ENCODE results near the gene TSSK2.
"Not testable (repeated sequence)": the region's sequence is repeated elsewhere in the genome, so short reads cannot be mapped to it uniquely, and the experiment has no call there.

TSSK2 gene

DNA sequence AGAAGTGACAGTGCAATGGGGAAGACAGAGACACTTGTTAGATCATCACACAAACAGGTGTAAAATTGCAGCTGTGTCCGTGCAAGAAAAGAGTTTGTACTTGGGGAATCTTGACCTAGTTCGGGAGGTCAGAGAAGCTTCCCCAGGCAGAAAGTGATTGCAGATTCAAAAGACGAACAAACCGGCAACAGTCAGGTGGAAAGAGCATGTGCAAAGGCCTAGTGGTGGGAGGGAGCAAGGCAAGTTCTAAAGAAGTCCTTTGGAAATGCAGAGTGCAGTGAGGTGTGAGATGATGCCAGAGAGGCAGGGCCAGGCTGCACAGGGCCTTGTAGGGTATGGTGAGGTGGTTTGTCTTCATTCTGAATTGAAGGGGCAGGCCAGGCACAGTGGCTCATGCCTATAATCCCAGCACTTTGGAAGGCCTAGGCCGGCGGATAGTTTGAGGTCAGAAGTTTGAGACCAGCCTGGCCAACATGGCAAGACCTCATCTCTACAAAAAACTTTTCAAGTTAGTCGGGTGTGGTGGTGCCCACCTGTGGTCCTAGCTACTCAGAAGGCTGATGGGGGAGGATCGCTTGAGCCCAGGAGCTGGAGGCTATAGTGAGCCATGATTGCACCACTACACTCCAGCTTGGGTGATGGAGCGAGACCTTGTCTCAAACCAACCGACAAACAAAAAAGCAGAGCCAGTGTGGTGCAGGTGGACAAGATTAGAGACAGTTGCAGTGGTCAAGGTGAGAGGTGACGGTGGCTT lies 15.3 kb downstream of the TSSK2 start:
- no peak for DNase-seq

DNA sequence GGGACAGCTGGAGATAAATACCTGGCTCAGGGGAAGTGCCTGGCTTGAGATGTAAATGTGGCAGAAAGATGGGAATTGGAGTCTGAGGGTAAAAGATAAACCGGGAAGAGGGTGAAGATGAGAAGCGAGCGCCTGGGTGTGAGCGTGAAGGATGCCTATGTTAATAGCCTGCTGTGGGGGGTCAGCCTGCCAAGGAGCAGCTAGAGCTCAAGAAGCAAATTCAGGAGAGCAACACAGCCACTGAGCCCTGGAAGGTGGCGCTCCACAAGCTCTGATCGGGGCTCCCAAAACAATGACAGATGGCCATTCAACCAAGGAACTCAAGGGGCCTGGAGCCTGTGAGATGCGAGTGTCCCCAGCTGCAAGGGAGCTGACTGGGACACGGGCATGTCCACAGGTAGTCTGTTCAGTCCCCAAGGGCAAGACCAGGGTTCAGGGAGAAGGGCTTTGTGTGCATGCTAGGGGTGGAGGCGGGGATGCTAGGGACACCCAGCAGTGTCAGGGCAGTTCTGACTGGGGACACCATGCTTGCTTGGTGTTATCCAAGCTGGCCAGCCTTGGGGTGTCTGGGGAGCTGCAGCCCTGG lies 16.2 kb downstream of the TSSK2 start:
- no peak for DNase-seq

DNA sequence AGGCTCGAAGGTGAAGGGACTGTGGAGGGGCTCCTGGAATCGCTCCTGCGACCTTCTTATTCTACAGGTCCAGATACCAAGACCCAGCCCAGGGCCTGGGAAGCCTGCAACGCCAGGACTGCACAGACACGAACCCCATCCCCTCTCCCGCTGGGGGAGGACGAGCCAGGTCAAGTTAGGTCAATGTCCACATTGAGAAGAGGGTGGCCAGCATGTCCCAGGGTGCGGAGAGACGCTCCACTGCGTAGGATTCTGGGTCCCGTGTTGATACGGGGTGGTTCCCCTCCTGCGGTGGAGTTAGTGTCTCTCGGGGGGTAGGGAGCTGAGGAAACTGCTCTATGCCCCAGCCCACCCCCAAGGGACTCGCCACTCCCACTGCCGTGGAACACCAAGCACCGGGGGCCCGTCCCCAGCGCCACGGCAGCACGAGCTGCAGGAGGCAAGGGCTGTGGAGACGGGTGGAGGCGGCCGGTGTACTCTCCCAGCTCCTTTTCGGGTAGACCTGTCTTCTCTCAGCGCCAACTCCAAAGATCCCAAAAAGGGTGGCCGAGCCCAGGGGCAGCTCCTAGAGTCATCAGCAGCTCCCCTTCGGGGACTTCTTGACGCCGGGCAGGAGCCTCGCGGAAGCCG lies 17.4 kb downstream of the TSSK2 start:
- no peak for DNase-seq

DNA sequence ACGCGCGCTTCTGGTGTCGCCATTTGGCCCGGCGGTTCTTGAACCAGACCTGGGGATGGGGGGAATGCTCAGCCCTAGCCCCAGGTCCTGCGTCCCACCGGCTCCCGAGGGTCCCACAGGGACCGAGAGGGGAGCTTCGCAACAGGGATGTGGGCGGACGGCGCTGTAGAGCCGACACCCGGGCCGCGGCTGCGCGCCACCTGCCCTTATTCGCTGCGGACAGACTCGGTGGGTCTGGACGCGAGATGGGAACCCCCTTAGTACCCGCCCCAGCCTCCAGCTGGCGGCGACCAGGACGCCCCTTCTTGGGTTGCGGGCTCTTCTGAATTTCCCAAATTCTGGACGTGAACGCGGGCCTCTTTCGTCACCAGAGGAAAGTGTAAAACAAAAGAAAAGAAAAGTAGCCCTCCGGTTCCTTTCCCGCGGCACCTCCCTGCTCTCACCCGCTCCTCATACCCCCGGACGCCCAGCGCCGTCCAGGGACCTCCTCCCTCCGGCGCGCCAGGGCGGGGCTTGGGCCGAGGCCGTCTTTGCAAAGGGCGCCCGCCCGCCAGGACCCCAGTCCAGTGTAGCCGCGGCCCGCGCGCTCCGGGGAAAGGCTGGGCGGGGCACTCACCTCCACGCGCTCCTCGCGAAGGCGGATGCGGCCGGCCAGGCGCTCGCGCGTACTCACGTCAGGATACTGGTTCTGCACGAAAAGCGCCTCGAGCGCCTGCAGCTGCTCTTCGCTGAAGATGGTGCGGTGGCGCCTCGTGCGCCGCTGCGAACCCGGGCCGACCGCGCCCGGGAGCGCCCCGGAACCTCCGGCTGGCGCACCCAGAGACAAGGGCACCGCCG lies 18.2 kb downstream of the TSSK2 start:
- DNase-seq = no peak

DNA sequence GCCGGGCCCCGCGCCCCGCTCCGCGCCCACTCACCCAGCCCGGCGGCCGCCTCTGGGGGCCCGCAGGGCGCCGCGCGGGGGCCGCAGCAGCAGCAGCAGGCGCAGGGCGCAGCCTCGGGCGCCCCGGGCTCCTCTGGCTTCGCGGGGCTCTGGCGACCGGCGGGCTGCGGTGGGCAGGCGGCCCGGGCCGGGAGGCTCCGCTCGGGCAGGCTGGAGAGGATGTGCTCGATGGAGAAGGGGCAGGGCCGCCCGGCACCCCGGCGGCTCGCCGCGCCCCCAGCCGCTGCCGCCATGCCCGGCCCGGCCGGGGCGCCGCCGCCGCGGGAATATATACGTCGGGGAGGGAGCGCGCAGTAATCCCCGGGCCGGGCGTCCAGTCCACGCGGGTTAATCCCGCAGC lies 18.9 kb downstream of the TSSK2 start, which contains the start of gene GSC2:
Gene GSC2 (minus strand): TSS at position 302 of the 400 bp plus-strand sequence. CDS start 9 bp downstream, at position 293.
- no peak for DNase-seq

DNA sequence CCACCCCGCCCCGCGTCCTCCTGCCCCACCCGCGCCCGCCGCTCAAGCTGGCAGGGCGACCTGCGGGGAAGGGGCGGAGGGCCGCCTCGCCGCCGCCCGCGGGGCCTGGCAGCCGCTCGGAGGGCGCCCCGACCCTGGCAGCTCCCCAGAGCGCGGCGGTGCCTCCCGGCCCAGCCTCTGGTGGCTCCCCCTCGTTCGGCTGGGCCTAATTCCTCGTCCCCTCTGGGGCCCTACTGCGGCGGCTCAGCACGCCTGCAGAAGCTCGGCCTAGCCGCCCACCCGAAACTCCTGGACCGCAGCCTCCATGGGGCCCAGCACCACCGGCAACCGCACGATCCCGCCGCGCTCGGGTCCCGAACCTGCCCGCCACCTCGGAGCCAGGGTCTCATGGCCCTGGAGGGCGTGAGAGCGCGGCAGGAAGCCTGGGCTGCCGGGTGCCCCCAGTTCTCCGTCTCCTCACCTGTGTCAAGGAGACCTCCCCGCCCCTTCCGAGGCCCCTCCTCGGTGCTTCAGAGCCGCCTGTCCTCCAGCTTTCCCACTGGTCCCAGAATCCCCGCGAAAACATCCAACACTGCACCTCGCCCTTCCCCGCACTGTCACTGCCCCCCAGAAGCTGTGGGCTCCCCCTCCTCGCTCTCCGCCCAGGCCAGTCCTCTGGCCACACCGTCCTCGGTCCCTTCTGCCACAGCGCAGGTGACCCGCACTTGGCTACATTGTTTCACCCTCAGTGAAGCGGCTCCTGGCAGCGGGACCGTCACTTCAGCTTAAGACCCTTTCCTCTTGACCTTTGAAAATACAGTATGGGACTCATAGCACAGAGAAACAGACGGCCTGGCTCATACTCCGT lies 19.6 kb downstream of the TSSK2 start:
- no peak for DNase-seq

DNA sequence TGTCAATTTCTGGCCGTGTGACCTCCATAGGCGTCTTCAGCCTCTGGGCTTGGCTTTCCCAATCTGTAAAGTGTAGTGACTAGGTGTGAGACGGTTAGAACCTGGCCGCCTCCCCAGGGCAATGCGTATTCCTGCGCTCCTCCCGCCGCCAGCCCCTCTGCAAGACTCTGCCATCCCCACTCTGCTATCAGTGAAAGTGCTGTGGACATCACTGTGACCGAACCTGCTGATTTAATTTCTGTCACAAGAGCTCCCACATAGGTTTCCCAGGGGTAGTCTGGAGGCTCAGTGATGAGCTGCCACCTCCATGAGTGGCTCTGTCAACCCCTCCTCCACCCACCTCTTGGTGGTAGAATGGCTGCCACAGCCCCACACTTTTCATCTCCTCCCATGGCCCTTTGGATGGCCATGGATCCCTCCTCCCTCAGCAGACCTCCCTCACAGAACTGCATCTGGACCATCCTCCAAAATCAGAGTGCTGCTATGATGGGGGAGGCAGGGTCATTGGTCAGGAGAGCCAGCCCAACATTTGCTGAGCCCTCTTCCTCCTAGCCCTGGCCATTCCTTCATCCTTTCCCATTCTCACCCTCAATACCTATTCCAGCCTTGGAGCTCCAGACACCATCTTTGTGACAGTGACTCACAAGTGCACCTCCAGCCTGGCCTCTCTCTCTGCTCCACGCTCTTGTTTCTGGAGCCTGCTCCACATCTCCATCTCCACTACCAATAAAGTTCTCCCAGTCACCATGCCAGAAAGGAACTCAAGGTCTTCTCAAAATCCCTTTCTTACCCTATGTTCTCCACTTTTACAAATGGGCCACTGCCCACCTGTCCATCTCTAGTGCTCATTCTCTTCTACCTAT lies 20.5 kb downstream of the TSSK2 start:
- DNase-seq = no peak

DNA sequence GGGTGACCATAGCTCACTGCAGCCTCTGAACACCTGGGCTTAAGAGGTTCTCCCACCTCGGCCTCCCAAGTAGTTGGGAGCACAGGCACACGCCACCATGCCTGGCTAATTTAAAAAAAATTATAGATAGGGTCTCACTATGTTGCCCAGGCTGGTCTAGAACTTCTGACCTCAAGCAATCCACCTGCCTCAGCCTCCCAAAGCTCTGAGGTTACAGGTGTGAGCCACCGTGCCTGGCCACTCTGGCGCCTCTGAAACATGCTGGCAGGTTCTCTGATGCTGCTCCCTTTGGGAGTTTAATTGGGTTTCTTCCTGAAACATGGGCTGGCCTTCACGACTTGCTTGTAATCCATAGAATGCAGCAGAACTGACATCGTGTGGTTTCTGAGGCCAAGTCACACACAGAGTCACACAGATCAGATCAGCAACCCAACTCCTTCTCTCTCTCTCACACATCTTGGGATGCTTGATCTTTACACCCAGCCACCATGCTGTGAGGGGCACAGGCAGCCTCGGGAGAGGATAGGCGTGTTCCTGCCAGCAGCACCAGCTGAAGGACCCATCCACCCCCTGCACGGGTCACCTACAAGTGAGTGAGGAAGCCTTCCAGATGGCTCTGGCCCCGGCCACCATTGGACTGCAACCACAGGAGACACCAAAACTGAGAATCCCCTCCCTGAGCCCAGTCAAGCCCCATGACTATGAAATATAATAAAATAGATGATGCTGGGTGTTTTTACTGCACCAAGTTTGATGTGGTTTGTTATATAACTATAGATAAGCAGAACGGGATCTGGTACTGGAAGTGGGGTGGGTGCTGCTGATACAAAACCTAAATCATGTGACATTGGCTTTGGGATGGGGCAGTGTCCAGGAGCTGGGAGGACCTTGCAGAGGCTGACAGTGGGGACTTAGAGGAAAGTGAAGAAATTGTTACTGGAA lies 22.1 kb downstream of the TSSK2 start:
- no peak for DNase-seq

DNA sequence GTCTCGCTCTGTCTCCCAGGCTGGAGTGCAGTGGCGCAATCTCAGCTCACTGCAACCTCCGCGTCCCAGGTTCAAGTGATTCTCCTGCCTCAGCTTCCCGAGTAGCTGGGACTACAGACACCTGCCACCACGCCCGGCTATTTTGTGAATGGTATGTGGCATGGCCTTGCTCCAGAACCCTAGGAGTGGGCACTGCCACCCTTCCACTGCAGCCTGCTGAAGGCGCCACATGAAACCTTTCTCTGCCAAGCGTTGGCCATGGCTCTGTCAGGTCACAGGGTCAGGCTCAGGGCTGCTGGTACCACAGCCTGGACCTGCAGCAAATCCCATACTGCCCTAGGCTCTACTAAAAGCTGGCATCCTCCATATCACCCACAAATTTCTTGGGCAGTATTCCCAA lies 25.0 kb downstream of the TSSK2 start:
- not testable (repeated sequence) for DNase-seq

DNA sequence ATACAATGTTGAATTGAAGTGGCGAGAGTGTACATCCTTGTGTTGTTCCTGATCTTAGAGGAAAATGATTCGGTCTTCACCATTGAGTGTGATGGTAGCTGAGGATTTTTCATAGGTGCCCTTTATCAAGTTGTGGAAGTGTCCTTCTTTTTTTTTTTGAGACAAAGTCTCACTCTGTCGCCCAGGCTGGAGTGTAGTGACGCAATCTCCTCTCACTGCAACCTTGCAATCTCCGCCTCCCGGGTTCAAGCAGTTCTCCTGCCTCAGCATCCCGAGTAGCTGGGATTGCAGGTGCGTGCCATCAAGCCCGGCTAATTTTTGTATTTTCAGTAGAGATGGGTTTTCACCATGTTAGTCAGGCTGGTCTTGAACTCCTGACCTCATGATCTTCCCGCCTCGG lies 27.5 kb downstream of the TSSK2 start:
- DNase-seq = not testable (repeated sequence)

DNA sequence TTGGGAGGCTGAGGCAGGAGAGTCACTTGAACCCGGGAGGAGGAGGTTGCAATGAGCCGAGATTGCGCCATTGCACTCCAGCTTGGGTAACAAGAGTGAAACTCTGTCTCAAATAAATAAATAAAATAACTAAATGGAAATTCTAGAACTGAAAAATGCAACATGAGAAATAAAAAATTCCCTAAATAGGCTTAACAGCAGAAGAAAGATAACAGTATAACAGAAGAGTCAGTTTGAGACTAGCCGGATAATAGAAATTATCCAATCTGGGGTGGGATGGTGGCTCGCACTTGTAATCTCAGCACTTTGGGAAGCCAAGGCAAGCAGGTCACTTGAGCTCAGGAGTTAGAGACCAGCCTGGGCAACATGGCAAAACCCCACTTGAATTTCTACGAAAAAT lies 33.3 kb downstream of the TSSK2 start:
- DNase-seq = no peak

DNA sequence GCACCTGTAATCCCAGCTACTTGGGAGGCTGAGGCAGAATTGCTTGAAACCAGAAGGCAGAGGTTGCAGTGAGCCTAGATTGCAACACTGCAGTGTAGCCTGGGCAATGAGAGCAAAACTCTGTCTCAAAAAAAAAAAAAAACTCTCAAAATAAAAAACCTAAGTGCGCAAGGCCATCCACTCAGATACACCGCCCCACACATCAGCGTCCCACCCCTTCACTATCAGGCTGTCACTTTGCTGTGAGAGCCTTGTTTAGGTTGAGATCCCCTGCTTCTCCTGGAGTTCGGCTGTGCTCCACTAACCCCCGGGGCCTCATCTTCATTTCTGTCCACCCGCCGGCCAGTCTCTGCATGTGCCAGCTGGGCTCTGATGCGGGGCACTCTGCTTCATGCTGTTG lies 35.3 kb downstream of the TSSK2 start:
- no peak for DNase-seq

DNA sequence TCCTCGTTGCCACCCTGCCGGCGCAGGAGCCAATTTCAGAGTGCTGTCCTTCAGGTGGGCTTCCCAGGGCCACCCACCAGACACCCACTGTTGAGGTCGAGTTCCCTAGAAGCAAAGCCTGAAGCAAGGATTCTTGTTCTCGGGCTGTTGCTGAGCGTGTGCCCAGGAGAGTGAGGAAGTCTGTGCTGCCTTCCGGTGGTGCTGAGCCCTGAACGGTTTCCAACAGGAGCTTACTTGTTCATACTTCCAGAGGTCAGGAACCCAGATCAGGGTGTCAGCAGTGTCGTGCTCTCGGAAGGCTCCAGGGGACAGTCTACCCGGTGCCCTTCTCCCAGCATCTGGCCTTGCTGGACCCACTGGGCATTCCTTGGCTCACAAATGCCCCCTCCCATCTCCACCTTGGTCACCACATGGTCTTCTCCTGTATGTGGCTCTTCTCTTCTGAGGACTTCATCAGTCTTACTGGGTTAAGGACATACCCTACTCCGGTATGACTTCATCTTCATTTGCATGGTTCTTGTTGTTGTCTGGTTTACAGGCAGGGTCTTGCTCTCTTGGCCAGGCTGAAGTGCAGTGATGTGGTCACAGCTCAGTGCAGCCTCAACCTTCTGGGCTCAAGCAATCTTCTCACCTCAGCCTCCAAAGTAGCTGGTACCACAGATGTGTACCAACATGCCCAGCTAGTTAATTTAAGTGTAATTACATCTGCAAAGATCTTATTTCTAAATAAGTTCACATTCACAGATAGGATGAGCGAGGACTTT lies 36.2 kb downstream of the TSSK2 start:
- no peak for DNase-seq

DNA sequence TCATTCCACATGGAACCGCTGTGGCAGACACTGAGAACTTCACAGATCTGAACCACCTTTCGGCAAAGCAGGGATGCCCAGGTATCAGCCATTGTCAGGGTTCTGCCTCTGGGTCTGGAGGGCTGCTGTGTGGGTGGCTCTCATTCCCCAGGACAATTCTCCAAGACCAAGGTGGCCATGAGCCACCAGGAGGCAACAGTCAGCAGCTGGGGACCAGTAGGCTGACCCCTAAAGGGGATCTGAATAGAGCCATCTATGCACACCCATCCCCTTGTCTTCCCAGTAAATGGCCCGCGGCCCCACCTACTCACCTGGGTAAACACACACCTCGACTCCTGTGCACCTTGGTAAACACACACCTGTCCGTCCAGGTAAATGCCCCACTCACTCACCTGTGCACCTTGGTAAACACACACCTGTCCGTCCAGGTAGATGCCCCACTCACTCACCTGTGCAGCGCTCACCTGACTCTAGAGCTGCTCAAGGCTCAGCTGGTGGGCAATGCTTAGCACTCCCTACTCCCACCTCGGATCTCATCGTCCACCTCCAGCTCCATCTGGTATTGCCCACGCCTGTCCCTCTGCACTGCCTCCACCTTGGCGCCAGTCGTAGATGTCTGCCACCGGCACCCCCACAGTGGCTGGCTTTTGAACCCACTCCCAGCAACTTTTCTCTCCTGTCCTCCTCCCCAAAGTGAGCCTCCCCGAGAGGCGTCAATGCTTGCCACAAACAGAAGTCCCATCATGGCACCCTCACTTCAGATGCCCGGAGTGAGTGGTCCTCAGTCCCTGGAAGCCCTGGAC lies 37.2 kb downstream of the TSSK2 start:
- DNase-seq = no peak

DNA sequence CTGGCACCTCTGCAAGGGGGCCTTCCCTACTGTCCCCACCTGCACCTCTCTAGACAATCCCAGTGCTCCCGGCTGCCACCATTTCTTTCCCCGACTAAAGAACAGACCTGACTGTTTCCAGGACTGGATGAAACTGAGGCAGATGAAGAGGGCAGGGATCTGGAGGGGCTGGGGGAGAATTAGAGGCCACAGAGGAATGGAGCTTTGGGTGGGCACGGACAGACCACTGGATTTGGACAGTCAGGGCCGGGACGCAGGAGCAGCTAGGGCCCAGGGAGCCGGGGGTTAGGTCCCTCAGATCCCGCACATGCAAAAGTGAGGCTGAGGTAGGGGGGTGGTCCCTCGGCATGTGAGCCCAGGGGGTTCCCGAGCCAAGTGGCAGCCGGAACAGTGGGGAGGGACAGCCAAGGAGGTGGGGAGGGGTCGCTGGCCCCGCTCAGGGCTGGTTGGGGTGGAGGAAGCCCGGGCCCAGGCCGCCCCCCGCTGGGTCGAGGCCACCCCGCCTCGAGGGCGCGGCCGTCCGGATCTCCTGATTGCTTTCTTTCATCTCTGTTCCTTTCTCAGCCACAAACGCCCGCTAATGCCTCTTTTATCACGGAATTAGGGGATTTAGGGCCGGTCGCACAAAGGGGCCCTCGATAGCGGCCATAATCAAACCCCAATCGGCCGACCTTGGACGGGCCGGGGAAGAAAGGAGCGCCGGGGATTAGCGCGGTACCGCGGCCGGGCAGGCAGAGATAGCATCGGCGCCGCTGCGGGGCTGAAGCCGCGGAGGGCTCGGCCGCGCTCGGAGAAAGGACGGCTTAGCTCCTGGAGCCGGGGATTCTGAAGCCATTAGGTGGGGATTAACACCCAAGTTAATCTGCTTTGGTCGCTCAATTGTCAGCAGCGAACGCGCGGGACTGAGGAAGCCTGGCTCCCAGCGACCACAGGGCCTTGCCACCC lies 38.2 kb downstream of the TSSK2 start:
- DNase-seq = no peak

DNA sequence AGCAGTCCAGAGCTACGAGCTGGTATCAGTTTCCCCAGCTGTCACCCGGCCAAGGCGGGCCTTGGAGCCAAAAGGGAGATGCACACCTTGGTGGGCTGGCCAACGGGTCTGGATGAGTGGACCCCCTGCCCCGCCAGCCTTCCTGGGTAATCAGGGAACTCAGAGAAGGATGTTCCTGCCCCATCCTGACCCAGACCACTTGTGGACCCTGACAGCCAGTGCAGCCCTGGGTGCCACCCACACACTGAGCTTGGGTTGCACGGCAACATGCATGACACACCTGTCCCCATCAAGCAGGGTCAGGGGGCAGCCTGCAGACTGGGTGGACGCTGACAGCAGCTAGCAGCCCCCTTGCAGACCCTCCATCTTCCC lies 38.8 kb downstream of the TSSK2 start:
- DNase-seq = no peak
